ENCODE data around the gene TNFRSF14.

DNA sequence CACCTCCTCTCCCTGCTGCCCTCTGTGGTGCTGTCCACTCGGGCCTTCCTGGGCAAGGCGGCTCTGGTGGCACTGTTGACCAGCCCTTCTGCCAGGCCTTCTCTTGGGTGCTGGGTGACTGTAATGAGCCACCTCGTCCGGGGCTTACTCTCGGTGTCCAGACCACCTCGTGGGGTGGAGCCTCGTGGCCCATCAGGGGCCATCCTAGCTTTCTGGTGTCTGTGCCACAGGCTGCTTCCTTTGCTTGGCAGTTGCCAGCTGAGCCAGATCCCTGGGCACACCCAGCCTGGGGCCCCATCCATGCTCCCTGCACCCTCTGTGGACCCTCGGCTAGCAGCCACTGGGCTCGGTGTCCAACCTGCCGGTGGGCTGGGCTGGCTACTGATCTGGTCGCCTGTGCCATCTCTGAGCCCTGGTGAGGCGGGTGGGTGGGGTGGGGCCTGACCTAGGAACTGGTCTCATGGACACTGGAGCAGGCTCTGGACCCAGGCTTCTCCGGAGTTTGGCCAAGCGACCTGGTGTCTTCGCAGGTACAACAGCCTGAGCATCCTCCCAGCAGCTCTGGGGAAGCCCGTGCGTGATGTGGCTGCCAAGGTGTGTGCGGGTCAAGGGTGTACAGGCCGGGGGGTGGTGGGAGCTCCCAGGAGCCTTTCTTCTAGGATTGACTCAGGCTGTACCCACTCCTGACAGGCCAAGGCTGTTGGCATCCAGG lies 31.8 kb downstream of the TNFRSF14 start:
- TF ChIP-seq, protein P1, sequence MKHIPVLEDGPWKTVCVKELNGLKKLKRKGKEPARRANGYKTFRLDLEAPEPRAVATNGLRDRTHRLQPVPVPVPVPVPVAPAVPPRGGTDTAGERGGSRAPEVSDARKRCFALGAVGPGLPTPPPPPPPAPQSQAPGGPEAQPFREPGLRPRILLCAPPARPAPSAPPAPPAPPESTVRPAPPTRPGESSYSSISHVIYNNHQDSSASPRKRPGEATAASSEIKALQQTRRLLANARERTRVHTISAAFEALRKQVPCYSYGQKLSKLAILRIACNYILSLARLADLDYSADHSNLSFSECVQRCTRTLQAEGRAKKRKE (CRISPR knock-in tag; IDR thresholded peaks at IDR 0.05; ENCODE audit: low read depth), result no peak
- no peak for TF ChIP-seq POLR2A (IDR thresholded peaks at IDR 0.05; ENCODE audit: low read length)

Measured in A549 (cell line).